Measurements from ENCODE around the gene PLXDC2. TPM values are rescaled to one million over a fixed set of nuclear protein-coding genes. Genes with fewer than 3 reads are reported as not detected.

Gene PLXDC2
- total and polyA plus RNA-seq, 11 donors, result 3.4 to 36.4 (median 17.1) TPM

- DNase-seq, result peak in 2 of 5 donors; percentile 26 to 35
- intact Hi-C loops (cut with DNase I), result no loop called here
- TF ChIP-seq CTCF (IDR thresholded peaks at IDR 0.05) (no peak), POLR2A (IDR thresholded peaks at IDR 0.05) (no peak)
- Histone ChIP-seq H3K4me1 (peaks cover 9 to 43% (median 28%) of the 10 kb centered on the region in 12 donors), H3K4me3 (no peak overlapping the region), H3K9me3 (no peaks in the 10 kb centered on the region), H3K27me3 (no peaks in the 10 kb centered on the region), H3K27ac (peak overlapping the region; percentile 24 to 69 (median 60)), H3K36me3 (no peaks in the 10 kb centered on the region)
- ATAC-seq, result peak; percentile 61 to 81 (median 75)
- 36 to 55% (median 47%) methylated on average over 12 of the region's 12 CpGs for WGBS, 4 donors
Measured at GRCh38 chr10:19930936-19931893, 115.0 kb downstream of the PLXDC2 start.

- Histone ChIP-seq H3K27me3 (no peaks in the 10 kb centered on the region), H3K4me1 (peaks cover 9 to 43% (median 28%) of the 10 kb centered on the region in 12 donors), H3K27ac (peak overlapping the region; percentile 24 to 69 (median 60)), H3K36me3 (no peaks in the 10 kb centered on the region), H3K4me3 (no peak overlapping the region), H3K9me3 (no peaks in the 10 kb centered on the region)
- TF ChIP-seq CTCF (IDR thresholded peaks at IDR 0.05) (no peak), POLR2A (IDR thresholded peaks at IDR 0.05) (no peak)
- DNase-seq (peak in 1 of 5 donors; percentile 27), ATAC-seq (peak; percentile 59 to 87 (median 68))
- WGBS, 4 donors, result 25 to 39% (median 36%) methylated on average over 4 of the region's 4 CpGs
- intact Hi-C loops (cut with DNase I), result no loop called here
Measured at GRCh38 chr10:19931894-19932590, 115.8 kb downstream of the PLXDC2 start.

- ATAC-seq, result no peak
- intact Hi-C loops (cut with DNase I), result no loop called here
Measured at GRCh38 chr10:19932806-19933371, 116.7 kb downstream of the PLXDC2 start.

More at GRCh38 chr10:19932806-19933371, 116.7 kb downstream of the PLXDC2 start:
- no peak for DNase-seq
- Histone ChIP-seq H3K4me3 (no peak overlapping the region), H3K36me3 (no peaks in the 10 kb centered on the region), H3K4me1 (peaks cover 9 to 43% (median 28%) of the 10 kb centered on the region in 12 donors), H3K27ac (peak overlapping the region in 6 of 12 donors; percentile 29 to 68 (median 60)), H3K9me3 (no peaks in the 10 kb centered on the region), H3K27me3 (no peaks in the 10 kb centered on the region)
- WGBS, 4 donors, result 81 to 90% (median 83%) methylated on average over 5 of the region's 5 CpGs
- no peak for TF ChIP-seq POLR2A (IDR thresholded peaks at IDR 0.05)
- TF ChIP-seq CTCF (IDR thresholded peaks at IDR 0.05), result no peak

Data from heart left ventricle (tissue), 16 donors.